Right cardiac atrium (tissue), 5 donors: ENCODE results near the gene ITGB3. TPM values are rescaled to one million over a fixed set of nuclear protein-coding genes. Genes with fewer than 3 reads are reported as not detected.

ENCODE experiments used
- ATAC-seq, 2 donors: fragments of 200-7000 bp; cut with Tn5 transposase; one replicate each; pipeline versions ENCODE4 v1.8.0 to v1.9.1; 2020; ENCODE audit warnings: moderate library complexity in 2 of 2, mild to moderate bottlenecking in 1 of 2
- DNase-seq, 3 donors: peaks; one replicate each; pipeline ENCODE4 v3.0.0-alpha.2; 2020
- H3K27ac ChIP-seq: one replicate; pipeline ENCODE4 v1.5.1; 2013; ENCODE audit warnings: mild to moderate bottlenecking, low read length, control low read depth, moderate library complexity
- H3K27me3 ChIP-seq: one replicate; pipeline ENCODE4 v1.6.1; 2013; ENCODE audit not compliant: control insufficient read depth, insufficient read depth
- H3K4me1 ChIP-seq: one replicate; pipeline ENCODE4 v1.6.1; 2013; ENCODE audit warnings: low read length; ENCODE audit not compliant: control insufficient read depth, insufficient read depth
- H3K4me3 ChIP-seq: one replicate; pipeline ENCODE4 v1.5.1; 2013; ENCODE audit warnings: low read length, control low read depth
- H3K9me3 ChIP-seq: one replicate; pipeline ENCODE4 v1.6.1; 2013; ENCODE audit warnings: low read length; ENCODE audit not compliant: control insufficient read depth
- WGBS: extraction: QIAGEN DNeasy Blood & Tissue Kit; methylation state at CpG from one replicate; pipeline ENCODE4 v1.1.7; 2013; 5-methylcytosine and 5-hydroxymethylcytosine counted together
- intact Hi-C, 4 donors: fragments of 100-400 bp; cut with DNase I; formaldehyde crosslinking; loops; one replicate each; pipeline versions ENCODE4 v1.11.0 to v1.14.0; 2022 to 2023
- polyA plus RNA-seq: library from polyadenylated mRNA; stranded (reverse); fragments of 200-250 nt; gene quantifications from one replicate; pipeline ENCODE4 v1.2.3, GENCODE V29; 2013
- total RNA-seq, 4 donors: library from RNA; stranded (reverse); fragmentation: NEBNext Ultra II Directional; extraction: Animal tissue kit (Norgen Biotek cat#: 25700); gene quantifications; one replicate each; pipeline ENCODE4 v1.2.1, GENCODE V29; 2021
- donor health status: healthy with polysubstance abuse.
- donor health status: DM: no; HTN: yes; CAD: no.
- donor health status: DM: no; HTN: no; CAD: no.
- donor health status: DM: no; HTN: yes; CAD: no; lungs with severe emphysema.
- donor health status: DM: yes; HTN: yes; CAD: no.

The ITGB3 gene
- total and polyA plus RNA-seq, 5 donors, result 2.3 to 11.9 (median 6.3) TPM

DNA sequence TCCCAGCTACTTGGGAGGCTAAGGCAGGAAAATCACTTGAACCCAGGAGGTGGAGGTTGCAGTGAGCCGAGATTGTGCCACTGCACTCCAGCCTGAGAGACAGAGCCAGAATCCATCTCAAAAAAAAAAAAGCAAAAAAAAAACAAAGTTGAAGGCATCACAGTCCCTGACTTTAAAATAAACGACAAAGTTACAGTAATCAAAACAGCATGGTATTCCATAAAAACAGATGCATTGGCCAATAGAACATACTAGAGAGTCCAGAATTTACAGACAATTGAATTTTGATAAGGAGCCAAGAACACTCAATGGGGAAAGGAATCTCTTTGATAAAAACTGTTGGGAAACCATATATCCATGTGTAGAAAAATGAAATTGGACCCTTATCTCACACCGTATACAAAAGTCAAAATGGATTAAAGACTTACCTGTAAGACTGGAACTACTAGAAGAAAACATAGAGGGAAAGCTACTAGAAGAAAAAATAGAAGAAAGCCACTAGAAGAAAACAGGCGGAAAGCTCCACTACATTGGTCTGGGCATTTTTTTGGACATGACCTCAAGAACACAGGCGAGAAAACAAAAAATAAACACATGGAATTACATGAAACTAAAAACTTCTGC lies 67.4 kb downstream of the ITGB3 start:
- intact Hi-C loops, result no loop called here
- H3K4me3 ChIP-seq, result no peak overlapping the region
- no peaks in the 10 kb centered on the region for H3K4me1 ChIP-seq
- no peak for DNase-seq
- H3K27me3 ChIP-seq, result no peaks in the 10 kb centered on the region
- no peak for ATAC-seq
- no peaks in the 10 kb centered on the region for H3K9me3 ChIP-seq
- WGBS, result 87% methylated on average over 5 of the region's 5 CpGs
- H3K27ac ChIP-seq, result no peak overlapping the region

DNA sequence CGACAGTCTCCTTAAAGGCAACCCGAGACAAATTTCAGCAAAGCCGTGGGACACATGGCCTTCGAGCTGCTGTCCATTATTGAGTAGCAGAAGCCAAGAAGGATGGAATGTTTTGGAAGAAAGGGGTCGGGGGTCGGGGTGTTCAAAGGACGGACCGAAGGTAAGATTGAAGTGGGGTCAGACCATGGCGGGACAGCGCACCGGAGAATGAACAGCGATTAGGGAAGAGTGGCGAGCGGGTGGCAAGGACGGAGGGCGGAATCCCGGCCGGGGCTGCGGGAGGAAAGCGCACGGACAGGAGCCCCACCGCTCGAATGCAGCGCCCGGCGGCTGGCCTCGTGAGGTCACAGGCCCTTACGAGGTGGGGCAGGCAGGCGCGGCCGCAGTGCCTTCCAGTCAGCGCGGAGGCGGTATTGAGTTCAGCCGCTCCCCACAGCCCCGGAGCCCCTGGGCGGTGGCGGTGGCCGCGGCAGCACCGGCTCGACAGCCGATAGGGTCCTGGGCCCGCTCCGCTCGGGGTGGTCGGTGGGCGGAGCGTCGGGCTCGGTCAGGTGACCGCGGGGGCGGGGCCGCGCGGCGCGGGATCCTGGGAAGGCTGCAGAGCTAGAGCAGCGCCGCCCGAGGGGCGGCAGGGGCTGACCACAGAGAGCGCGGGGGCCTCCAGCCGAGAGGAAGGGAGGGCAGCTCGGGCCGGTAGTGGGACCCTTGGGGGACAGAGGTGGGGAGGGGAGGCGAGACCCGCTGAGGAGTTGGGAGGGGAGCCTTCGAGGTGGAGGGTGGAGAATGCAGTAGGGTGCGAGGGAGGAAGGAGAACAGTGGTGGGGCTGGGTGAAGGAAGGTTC lies 70.0 kb downstream of the ITGB3 start, which contains the start of gene EFCAB13:
Gene EFCAB13, plus strand, starts transcription at position 574 of the 842 bp plus-strand sequence. CDS start 4,399 bp downstream, outside the sequence.
- Histone ChIP-seq H3K27me3 (no peaks in the 10 kb centered on the region), H3K4me3 (peak within 1 kb of the TSS; percentile 63), H3K4me1 (no peaks in the 10 kb centered on the region), H3K9me3 (no peaks in the 10 kb centered on the region), H3K27ac (peak within 1 kb of the TSS; percentile 91)
- intact Hi-C loops, result no loop called here
- DNase-seq, result peak; percentile 94 to 97 (median 96)
- under 1% methylated on average over 72 of the region's 72 CpGs for WGBS
- ATAC-seq, result peak; percentile 99

DNA sequence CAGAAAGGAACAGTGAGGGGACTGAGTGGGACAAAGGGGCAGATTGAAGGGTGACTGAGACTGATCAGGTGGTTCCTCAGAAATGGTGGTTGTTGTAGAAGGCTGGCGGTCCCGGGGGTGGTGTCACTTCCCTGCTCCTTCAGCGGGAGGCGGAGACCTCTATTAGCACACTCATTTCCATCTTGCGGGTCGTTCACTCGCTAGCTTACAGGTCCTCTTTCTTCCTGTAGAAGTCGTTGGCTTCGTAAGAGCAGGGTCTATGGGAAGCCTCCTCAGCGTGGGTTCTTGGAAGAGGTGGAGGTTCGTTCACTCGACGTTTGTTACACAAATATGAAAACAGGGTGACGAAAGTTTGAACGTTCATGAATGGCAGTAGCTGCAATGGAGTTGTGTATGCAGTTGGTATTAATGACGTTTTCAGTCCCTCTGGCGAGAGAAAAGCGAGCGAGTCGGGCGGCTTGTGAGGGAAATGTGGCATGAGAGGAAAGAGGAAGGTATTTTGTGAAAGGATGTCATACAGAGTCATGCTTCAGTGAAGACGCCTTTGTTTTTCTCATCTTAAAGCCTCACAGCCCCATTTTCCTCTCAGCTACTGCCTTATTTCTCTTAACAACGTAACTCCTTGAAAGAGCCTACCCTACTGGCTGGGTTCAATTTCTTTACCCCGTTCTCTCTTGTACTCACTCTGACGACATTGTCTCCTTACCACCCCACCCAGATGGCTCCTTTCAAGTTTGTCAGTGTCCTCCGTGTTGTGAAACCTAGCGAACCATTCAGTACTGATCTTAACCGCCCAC lies 70.8 kb downstream of the ITGB3 start:
- Histone ChIP-seq H3K9me3 (no peaks in the 10 kb centered on the region), H3K4me3 (peak overlapping the region; percentile 63), H3K27ac (peak overlapping the region; percentile 91), H3K4me1 (no peaks in the 10 kb centered on the region), H3K27me3 (no peaks in the 10 kb centered on the region)
- WGBS, result 14% methylated on average over 28 of the region's 28 CpGs
- DNase-seq, result peak; percentile 61 to 82 (median 65)
- intact Hi-C loops, result no loop called here
- ATAC-seq, result peak; percentile 68 to 76

DNA sequence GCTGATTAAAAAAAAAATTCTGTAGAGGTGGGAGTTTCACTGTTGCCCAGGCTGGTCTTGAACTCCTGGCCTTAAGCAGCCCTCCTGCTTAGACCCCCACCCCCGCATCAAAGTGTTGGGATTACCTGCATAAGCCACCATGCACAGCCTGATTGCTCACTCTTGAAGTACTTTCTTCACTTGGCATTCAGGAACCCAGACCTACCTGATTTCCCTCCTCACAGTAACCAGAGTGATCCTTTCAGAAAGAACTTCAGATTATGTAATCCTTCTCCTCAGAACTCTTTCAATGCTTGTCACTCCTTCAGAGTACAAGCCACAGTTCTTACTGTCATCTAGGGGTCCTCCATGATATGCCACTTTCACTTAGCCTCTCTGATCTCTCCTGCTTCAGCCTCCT lies 71.5 kb downstream of the ITGB3 start:
- Histone ChIP-seq H3K4me3 (no peak overlapping the region), H3K4me1 (no peaks in the 10 kb centered on the region), H3K9me3 (no peaks in the 10 kb centered on the region), H3K27me3 (no peaks in the 10 kb centered on the region), H3K27ac (no peak overlapping the region)
- ATAC-seq (no peak), DNase-seq (no peak)
- 100% methylated on average over 1 of the region's 1 CpG for WGBS
- intact Hi-C loops, result no loop called here

DNA sequence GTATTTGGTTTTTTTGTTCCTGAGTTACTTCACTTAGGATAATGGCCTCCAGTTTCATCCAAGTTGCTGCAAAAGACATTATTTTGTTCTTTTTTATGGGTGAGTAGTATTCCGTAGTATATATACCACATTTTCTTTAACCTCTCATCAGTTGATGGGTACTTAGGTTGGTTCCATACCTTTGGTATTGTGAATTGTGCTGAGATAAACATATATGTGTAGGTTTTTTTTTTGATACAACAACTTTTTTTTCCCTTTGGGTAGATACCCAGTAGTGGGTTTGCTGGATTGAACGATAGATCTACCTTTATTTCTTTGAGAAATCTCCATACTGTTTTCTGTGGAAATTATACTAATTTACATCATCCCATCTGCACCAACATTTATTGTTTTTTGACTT lies 76.9 kb downstream of the ITGB3 start:
- Histone ChIP-seq H3K4me1 (no peaks in the 10 kb centered on the region), H3K4me3 (no peak overlapping the region), H3K27me3 (no peaks in the 10 kb centered on the region), H3K27ac (no peak overlapping the region), H3K9me3 (no peaks in the 10 kb centered on the region)
- no peak for ATAC-seq
- no peak for DNase-seq
- intact Hi-C loops, result no loop called here
- WGBS, result 95% methylated on average over 2 of the region's 2 CpGs

DNA sequence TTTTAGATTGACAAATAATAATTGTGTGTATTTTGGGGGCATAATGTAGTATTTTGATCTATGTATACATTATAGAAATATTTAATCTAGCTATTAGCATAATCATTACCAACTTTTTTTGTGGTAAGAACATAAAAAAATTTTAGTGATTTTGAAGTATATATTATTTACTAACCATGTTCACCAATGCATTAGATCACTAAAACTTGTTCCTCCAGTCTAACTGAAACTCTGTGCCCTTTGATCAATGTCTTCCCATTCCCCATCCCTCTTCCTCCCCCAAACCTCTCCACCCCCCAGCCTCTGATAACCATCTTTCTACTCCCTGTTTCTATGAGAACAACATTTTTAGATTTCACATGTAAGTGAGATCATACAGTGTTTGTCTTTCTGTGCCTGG lies 78.7 kb downstream of the ITGB3 start:
- Histone ChIP-seq H3K4me3 (no peak overlapping the region), H3K27ac (no peak overlapping the region), H3K9me3 (no peaks in the 10 kb centered on the region), H3K27me3 (no peaks in the 10 kb centered on the region), H3K4me1 (no peaks in the 10 kb centered on the region)
- intact Hi-C loops, result no loop called here
- ATAC-seq (no peak), DNase-seq (no peak)

DNA sequence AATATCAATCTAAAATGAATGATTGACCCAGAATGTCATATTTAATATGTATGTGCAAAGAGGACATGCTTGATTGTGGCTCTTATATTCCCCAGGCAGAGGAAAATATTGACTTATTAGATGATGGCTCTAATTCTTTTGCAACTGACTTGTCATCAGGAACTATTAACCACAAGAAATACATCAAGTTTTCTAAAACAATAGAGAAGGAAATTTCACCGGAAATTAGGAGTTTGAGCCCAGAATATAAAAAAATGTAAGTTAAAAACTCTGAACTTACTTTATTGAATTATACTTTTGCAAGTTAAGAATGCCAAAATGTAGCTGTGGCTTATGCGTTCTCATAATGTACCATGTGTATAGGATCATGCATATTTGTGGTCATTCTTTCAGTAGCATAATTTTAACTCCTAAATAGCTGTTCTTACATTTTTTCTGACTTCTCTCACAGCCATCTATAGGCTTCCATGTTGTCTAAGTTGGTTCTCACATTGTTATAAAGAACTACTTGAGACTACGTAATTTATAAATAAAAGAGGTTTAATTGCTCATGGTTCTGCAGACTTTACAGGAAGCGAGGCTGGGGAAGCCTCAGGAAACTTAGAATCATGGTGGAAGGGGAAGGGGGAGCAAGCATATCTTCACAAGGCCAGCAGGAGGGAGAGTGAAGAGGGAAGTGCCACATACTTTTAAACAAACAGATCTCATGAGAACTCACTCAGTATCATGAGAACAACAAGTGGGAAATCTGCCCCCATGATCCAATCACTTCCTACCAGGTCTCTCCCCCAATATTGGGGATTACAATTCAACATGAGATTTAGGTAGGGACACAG lies 81.7 kb downstream of the ITGB3 start:
- intact Hi-C loops, result no loop called here
- no peak for ATAC-seq
- Histone ChIP-seq H3K27ac (no peak overlapping the region), H3K4me1 (no peaks in the 10 kb centered on the region), H3K4me3 (no peak overlapping the region), H3K9me3 (no peaks in the 10 kb centered on the region), H3K27me3 (no peaks in the 10 kb centered on the region)
- DNase-seq, result no peak
- 72% methylated on average over 4 of the region's 4 CpGs for WGBS

DNA sequence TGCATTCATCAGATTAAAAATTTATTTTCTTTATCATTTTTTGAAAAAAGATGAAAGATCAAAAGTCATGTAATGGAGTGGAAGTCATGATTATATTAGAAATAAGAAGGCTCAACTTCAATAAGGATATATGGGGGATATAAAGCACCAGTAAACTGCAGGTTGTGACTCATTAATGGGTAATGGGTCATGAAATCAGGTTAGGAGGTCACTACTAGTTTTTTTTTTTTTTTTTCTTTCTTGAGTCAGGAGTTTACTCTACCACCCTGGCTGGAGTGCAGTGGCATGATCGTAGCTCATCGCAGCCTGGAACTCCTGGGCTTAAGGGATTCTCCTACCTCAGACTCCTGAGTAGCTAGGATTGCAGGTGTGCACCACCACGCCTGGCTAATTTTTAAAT lies 84.4 kb downstream of the ITGB3 start:
- intact Hi-C loops, result no loop called here
- Histone ChIP-seq H3K4me3 (no peak overlapping the region), H3K4me1 (no peaks in the 10 kb centered on the region), H3K27ac (no peak overlapping the region), H3K9me3 (no peaks in the 10 kb centered on the region), H3K27me3 (no peaks in the 10 kb centered on the region)
- 97% methylated on average over 3 of the region's 3 CpGs for WGBS
- ATAC-seq, result no peak
- DNase-seq, result no peak

DNA sequence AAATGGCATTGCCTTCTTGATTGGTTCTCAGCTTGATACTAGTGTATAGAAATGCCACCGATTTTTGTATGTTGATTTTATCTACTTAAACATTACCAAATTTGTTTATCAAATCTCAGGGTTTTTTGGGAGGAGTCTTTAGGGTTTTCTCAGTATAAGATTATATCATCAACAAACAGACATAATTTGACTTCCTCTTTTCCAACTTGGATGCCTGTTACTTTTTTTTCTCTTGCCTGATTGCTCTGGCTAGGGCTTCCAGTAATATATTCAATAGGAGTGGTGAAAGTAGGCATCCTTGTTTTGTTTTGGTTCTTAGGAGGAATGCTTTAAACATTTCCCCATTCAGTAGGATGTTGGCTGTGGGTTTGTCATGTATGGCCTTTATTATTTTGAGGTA lies 99.2 kb downstream of the ITGB3 start:
- Histone ChIP-seq H3K4me3 (no peak overlapping the region), H3K27me3 (no peaks in the 10 kb centered on the region), H3K9me3 (no peaks in the 10 kb centered on the region), H3K27ac (no peak overlapping the region), H3K4me1 (no peaks in the 10 kb centered on the region)
- DNase-seq, result no peak
- 82% methylated on average over 1 of the region's 1 CpG for WGBS
- ATAC-seq, result no peak
- intact Hi-C loops, result no loop called here

DNA sequence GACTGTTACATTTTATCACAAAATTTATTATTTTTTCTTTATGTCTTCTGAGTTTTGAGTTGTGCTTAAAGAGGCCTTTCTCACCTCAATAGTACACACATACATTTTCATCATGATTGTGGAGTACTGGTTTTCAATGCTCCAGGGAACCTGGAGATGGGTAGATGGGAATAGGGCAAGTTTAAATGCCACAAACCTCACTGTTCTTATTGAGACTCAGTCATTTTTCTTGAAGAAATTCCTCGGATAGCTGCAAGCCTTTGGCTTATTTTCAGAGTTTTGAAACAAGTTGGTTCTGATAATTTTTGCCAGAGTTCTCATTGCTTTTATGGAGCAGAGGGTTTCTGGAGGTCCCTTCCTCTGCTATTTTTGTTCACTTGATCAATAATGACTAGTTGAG lies 105.0 kb downstream of the ITGB3 start:
- no peaks in the 10 kb centered on the region for H3K4me1 ChIP-seq
- ATAC-seq (no peak), DNase-seq (no peak)
- intact Hi-C loops, result no loop called here
- 77% methylated on average over 1 of the region's 1 CpG for WGBS
- no peaks in the 10 kb centered on the region for H3K9me3 ChIP-seq
- H3K27ac ChIP-seq, result no peak overlapping the region
- no peak overlapping the region for H3K4me3 ChIP-seq
- no peaks in the 10 kb centered on the region for H3K27me3 ChIP-seq
